GM12875 (cell line): ENCODE results near the gene TMPRSS4.

Source experiments
- H3K4me3 ChIP-seq: one replicate; pipeline ENCODE4 v1.5.1; 2011; ENCODE audit warnings: low read depth, low read length, control low read depth
- CTCF ChIP-seq: IDR thresholded peaks from 2 replicates; pipeline ENCODE4 v1.5.1; 2011; ENCODE audit warnings: low read depth, mild to moderate bottlenecking, control low read depth, inconsistent platforms, low read length, moderate library complexity, borderline replicate concordance; ENCODE audit not compliant: insufficient read depth

Gene TMPRSS4

GRCh38 chr11:118167253-118167652, 90.4 kb downstream of the TMPRSS4 start:
- no peak for TF ChIP-seq CTCF
- H3K4me3 ChIP-seq = no peak overlapping the region

- TF ChIP-seq CTCF = no peak
- no peak overlapping the region for H3K4me3 ChIP-seq
These were observed 91.0 kb downstream of the TMPRSS4 start for GRCh38 chr11:118167906-118168305.

- TF ChIP-seq CTCF = no peak
- H3K4me3 ChIP-seq = no peak overlapping the region
These were observed 91.4 kb downstream of the TMPRSS4 start for GRCh38 chr11:118168316-118168715.

- TF ChIP-seq CTCF = no peak
- H3K4me3 ChIP-seq = no peak overlapping the region
These were observed 91.9 kb downstream of the TMPRSS4 start for GRCh38 chr11:118168751-118169150.

GRCh38 chr11:118169300-118170140, 92.6 kb downstream of the TMPRSS4 start:
- no peak overlapping the region for H3K4me3 ChIP-seq
- TF ChIP-seq CTCF = no peak

GRCh38 chr11:118170231-118170630, 93.4 kb downstream of the TMPRSS4 start:
- H3K4me3 ChIP-seq = no peak overlapping the region
- no peak for TF ChIP-seq CTCF

- no peak overlapping the region for H3K4me3 ChIP-seq
- no peak for TF ChIP-seq CTCF
These were observed 94.0 kb downstream of the TMPRSS4 start for GRCh38 chr11:118170882-118171268.
